Stimulated activated CD8-positive, alpha-beta memory T cell treated with anti-CD3 and anti-CD28 coated beads, Interleukin-7, amount 100 ng/mL, for 48 hours (primary cell): ENCODE data around the gene TLR9.

Experiments
- DNase-seq, 2 donors: peaks; one replicate each; pipeline ENCODE4 v3.0.0-alpha.2; 2020; ENCODE audit warnings: low read depth in 1 of 2; ENCODE audit errors: extremely low read depth in 1 of 2

Gene TLR9

GRCh38 chr3:52176180-52176752, 49.2 kb downstream of the TLR9 start:
- DNase-seq = no peak

GRCh38 chr3:52175416-52176179, 49.8 kb downstream of the TLR9 start:
- DNase-seq = no peak

DNA sequence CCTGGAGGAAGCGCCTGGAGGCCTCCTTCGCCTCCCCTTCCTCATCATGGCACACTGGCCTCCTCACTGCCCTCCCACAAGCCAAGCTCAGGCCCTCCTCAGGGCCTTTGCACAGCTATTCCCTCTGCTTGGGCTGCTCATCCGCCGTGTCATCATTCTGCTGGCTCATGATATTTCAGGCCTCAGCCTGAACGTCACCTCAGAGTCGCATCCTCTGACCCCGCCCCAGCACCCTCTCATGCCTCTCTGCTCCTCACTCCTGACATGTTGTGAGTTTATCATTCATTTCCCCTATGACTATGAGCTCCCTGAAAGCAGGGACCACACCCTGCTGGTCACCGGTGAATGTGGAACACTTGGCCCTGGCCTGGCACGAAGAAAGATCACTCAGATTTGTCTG, 50.5 kb downstream of the TLR9 start:
- DNase-seq = no peak

DNA sequence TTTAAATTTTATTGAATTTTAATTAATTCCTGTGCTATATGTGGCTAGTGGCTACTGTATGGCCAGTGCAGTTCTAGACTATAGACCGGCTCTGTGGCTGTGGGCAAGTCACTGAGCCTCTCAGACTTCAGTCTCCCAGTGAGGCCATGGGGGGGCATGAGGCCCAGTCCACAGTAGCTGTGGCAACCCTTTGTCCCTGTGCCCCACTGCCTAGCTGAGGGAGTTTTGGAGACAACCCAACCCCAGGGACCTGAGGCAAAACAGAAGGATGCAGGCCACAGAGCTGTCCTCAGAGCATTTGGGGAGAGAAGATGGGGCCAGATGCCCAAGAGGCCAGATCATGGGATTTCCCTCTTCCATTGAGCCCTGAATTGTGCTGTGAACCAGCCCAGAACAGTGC, 52.3 kb downstream of the TLR9 start:
- no peak for DNase-seq

- DNase-seq = no peak
These were observed 53.1 kb downstream of the TLR9 start for GRCh38 chr3:52172262-52172757.

DNA sequence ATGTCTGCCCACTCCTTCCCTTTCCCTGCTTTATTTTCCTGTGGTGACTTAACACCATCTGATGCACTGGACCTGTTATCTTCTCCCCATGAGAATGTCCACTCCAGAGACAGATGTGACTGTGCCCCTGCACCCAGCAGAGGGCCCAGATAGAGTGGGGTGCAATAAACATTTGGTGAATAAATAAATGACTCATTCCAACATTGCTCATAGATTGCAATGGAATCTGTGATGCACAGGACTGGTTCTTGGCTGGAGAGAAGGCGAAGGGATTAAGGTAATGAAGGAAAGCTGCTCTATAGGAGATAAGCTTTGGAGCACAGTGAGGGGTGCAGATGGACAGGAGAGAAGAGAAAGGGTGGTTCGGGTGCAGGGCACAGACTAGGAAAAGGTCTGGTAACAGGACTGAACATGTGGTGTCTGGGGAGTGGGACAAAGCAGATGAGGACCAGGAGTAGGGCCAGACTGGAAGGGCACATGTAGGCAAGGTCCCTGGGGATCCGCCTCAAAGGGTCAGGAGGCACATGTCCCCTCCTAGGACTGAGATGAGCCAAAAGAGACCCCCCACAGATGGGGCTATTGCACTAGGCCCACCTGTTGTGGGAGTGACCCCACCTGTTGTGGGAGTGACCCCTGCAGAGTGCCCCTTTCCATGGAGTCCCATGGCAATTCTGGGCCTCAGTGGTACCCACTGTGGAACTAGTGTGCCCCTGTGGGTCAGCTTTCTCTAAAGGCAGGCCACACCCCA, 53.8 kb downstream of the TLR9 start:
- DNase-seq = no peak
